HuH-7 (cell line): Measurements from ENCODE around the gene ADGRL3.

Source experiments
- DNase-seq: peaks from one replicate; pipeline ENCODE4 v3.0.0; 2011; ENCODE audit warnings: low spot score

Gene ADGRL3

DNA sequence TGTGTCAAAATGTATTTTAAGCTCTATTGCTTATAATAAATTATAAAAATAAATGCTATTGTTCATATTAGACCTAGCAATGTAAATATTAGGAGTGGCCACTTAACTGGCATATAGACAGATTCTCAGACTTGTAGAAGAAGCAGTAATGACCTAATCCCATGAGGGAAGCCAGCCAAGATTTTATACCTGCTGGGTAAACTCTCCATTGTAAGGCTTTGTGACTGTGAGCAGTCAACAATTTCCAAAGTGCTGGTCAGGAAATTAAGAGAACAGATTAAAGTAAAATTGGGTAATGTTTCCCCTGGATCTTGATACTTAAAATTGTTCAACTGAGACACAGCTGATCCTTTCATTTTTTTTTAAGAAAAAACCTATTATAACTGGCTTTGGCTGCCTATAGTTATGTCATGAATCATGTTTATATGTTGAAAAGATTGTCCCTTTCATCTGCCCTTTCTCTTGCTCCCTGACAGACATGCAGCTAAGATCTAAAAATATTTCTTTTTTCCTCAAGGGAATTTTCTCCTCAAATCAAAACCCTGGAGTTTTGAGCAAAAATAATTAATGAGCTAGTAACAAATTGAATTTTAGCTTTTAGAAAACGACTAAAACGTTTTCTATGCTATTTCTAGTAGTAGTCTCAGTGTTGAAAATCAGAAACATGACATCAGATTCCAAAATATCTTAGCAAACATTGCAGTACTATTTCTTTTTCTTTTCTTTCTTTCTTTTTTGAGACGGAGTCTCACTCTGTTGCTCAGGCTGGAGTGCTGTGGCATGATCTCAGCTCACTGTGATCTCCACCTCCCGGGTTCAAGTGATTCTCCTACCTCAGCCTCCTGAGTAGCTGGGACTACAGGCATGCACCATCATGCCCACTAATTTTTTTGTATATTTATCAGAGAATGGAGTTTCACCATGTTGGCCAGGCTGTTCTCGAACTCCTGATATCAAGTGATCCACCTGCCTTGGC is 77.9 kb downstream of the ADGRL3 start:
- DNase-seq = no peak

DNA sequence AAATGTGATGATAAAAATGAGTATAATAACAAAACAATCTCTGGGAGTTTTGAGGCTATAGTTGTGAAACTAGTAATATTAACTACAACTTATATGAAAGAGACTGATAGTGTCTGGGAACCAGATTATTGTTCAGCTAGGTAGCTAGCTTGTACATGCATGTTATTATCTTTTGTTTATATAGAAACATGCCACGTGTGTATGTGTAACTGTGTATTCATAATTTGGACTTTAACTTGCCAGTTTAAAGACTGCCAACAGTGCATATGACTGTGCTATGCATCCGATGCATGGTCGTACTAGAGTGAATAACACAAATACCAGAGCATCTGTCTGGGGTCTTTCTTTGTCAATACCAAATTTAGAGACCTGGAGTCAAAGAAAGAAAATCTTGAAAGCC is 92.2 kb downstream of the ADGRL3 start:
- DNase-seq = no peak

DNA sequence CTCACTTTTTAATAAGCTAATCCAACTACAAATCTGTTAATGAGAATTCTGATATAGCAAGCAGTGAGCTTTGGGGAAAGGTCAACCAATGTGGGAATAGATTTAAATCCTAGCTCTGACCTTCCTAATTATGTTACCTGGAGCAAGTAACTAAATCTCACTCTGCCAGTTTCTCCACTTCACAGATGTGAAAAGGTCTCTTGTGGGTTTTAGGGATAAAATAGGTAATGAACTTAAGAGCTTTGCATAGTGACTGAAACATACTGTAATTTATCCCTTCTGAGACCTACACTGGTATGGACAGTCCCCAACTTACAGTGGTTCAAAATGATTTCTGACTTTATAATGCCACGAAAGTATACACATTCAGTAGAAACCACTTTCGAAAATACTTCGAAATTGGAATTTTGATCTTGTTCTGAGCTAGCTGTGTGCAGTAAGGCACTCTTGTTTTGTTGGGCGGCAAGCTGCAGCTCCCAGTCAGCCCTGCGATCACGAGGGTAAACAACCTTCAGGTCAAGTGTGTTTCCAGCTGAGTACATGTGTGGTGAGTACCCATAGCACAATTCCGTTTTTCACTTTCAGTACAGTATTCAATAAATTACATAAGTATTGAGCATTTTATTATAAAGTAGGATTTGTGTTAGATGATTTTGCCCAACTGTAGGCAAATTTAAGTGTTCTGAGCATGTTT is 93.7 kb downstream of the ADGRL3 start:
- no peak for DNase-seq

DNA sequence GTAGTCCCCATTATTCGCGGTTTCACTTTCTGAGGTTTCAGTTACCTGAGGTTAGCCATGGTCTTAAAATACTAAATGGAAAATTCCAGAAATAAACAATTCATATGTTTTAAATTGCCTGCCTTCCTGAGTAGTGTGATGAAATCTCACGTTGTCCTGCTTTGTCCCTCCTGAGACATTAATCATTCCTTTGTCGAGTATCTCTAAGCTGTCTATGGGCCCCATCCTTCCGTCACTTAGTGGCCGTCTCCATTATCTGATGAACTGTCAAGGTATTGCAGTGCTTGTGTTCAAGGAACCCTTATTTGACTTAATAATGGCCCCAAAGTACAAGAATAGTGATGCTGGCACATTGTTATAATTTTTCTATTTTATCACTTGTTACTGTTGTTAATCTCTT is 94.8 kb downstream of the ADGRL3 start:
- DNase-seq = no peak

- no peak for DNase-seq
Observed at GRCh38 chr4:61296144-61296543, 96.0 kb downstream of the ADGRL3 start.

GRCh38 chr4:61298178-61298740 is 98.1 kb downstream of the ADGRL3 start:
- no peak for DNase-seq

DNA sequence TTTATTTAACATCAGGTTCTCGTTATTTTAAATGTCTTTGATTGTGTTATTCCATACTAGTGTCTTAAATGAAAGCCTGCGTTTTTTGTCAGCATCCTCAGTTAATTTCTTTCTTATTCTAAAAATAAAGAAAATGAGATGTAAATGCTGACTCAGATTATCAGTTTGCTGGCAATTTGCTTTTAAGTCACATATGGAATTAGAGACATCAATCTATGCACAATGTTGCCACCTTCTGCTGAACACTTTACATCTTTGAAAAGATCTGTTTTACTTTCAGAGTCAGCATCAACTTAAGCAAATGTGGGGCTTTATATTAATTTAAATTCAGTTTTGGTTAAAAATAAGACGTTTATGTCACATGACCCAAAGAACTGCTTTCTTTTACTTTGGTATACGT is 99.2 kb downstream of the ADGRL3 start:
- DNase-seq = no peak

- no peak for DNase-seq
Observed at GRCh38 chr4:61300266-61300844, 100.2 kb downstream of the ADGRL3 start.

DNA sequence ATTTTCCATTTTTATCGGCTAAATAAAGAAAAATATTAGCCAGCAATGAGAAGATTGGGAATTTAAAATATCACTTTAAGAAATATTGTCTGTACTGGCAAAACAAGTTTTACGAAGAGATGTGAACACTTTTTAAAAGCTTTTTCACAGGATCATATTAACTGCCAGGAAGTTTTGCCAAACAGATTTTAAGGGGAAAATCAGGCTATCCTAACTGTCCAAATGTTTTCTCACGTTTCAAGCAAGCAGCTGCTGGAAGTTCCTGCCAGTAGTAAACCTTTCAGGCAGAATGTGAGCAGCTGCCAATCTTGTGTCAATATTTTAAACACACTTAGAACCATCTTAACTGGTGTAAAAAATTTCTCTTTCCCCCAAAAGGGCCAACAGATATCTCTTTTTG is 101.1 kb downstream of the ADGRL3 start:
- DNase-seq = no peak

DNA sequence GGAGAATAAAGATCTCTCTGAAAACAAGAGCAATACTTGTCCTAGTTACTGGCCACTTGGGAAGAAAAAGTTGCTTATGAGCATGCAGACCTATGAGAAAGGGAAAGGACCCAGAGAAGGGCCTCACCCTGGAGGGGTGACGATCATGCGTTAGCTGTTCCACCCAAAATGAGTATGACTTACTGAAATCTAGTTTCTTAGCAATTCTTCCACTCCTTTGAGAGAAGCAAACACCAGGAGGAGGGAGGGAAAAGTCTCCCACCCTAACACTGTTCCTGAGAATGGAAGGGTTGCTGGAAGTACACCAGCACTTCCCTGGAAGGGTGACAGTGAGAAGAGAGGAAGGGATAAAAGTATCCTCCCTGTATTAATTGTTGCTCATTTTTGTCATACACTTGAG is 107.9 kb downstream of the ADGRL3 start:
- DNase-seq = no peak

DNA sequence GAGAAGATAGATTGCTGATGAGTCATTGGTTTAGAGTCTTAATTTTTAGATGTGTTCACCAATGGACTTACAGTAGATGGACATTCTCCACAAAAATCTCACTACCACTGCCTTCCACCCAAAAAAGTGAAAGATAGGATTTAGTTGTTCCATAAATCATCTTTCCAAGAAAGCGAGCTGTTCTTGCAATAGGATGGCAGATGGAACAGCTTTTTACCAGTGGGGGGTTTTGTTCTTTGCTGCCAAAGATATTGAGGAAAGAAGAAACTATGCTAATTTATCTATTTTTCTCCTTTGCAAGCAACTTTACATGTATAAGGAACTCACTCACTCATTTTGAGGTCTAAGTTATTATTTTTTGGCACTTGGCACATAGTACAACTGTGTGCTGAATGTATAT is 109.5 kb downstream of the ADGRL3 start:
- DNase-seq = no peak

DNA sequence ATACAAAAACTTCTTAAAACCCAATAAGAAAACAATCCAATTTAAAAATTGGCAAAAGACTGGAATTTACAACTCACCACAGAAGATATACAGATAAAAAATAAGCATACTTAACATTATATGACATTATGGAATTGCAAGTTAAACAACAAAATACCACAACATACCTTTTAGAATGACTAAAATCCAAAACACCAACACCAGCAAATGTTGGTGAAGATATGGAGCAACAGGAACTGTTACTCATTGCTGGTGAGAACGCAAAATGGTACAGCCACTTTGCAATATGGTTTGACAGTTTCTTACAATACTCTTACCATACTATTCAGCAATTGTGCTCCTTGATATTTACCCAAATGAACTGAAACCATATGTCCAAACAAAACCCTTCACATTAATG is 112.4 kb downstream of the ADGRL3 start:
- DNase-seq = no peak

DNA sequence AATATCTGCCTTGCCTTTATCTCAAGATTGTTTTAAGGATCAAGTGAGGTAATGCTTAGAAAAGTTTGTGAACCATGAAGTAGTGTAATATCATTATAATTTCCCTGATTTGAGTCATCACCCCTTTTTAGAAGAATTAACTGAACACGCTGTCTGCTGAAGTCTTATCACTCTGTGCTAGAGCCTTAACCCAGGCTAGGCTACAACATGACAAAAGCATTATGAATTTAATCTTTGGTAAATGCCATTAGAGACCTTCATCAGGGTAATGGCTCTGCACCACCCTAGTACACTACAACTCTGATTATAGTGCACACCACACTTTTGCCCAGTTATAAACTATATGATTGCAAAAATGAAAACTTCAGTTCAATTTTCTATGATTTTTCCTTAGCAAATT is 118.3 kb downstream of the ADGRL3 start:
- DNase-seq = no peak

DNA sequence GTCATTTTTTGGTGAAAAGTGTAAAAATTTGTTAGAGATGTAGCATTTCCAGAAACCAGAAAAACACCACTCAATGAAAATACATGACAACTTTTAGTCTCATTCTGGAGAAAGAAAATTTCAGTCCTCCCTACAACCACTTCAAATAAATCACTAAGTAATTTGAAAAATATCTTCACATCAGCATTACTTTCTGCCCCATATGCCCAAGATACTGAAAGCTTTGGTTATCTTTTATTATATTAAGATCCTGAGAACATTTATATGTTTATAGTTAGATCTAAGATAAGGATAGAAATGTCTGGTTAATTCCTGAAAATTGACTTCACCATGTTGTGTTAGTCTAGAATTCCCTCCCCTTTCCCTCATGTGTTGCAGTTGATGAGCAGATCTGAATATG is 119.0 kb downstream of the ADGRL3 start:
- DNase-seq = no peak

DNA sequence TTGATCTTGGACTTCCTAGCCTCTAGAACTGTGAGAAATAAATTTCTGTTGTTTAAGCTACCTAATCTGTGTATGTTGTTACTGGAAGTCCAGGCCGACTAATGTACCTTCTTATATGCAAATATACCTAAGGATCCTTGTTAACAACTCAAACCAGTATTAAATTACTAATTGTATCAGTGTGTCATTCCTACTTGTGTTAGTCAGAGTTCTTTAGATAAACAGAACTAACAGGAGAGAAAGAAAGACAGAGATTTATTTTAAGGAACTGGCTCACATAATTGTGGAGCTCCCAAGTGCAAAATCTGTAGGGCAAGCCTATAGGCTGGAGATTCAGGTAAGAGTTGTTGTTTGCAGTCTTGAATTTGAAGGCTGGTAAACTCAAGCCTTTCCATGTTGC is 120.0 kb downstream of the ADGRL3 start:
- no peak for DNase-seq

GRCh38 chr4:61320631-61321030 is 120.5 kb downstream of the ADGRL3 start:
- DNase-seq = no peak

- no peak for DNase-seq
Observed at GRCh38 chr4:61332693-61333092, 132.6 kb downstream of the ADGRL3 start.

- DNase-seq = no peak
Observed at GRCh38 chr4:61333490-61333889, 133.4 kb downstream of the ADGRL3 start.

- no peak for DNase-seq
Observed at GRCh38 chr4:61335241-61335763, 135.2 kb downstream of the ADGRL3 start.

DNA sequence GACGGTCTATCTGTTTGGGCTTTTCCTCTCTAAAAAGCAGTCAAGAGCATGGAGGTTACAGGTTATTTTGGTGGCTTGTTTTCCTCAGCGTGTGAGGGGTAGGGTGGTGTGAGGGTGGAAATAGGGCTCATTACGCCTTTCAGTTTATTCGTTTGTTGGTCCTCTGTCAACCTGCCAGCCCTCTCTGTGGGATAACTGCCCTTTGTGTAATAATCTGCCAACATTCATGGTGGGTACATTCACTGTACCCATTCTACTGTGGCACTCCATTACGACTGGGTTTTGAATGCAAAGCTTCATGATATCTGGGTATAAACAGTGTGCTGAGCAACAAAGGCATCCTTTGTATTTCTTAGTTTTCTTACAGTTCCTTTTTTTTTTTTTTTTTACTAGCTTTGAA is 136.4 kb downstream of the ADGRL3 start:
- DNase-seq = no peak

- DNase-seq = no peak
Observed at GRCh38 chr4:61336916-61337315, 136.8 kb downstream of the ADGRL3 start.

- no peak for DNase-seq
Observed at GRCh38 chr4:61342061-61342460, 141.9 kb downstream of the ADGRL3 start.
